Measurements from ENCODE around the gene PIK3CA.

The PIK3CA gene

GRCh38 chr3:179177611-179178010 lies 29.5 kb downstream of the PIK3CA start:
- in situ Hi-C loops (cut with MboI; ENCODE audit: low sequenced_read_pairs, unreplicated experiment) = no loop called here
- DNase-seq (ENCODE audit: low spot score) = no peak
- TF ChIP-seq CTCF (IDR thresholded peaks at IDR 0.05; ENCODE audit: borderline replicate concordance, control extremely low read depth, extremely low read depth, insufficient read depth, missing control alignments) = no peak

GRCh38 chr3:179179256-179179655 lies 31.1 kb downstream of the PIK3CA start:
- no peak for DNase-seq (ENCODE audit: low spot score)
- in situ Hi-C loops (cut with MboI; ENCODE audit: low sequenced_read_pairs, unreplicated experiment) = no loop called here
- TF ChIP-seq CTCF (IDR thresholded peaks at IDR 0.05; ENCODE audit: borderline replicate concordance, control extremely low read depth, extremely low read depth, insufficient read depth, missing control alignments) = no peak

GRCh38 chr3:179179979-179180759 lies 32.0 kb downstream of the PIK3CA start:
- TF ChIP-seq CTCF (IDR thresholded peaks at IDR 0.05; ENCODE audit: borderline replicate concordance, control extremely low read depth, extremely low read depth, insufficient read depth, missing control alignments) = no peak
- DNase-seq (ENCODE audit: low spot score) = peak; percentile 29
- in situ Hi-C loops (cut with MboI; ENCODE audit: low sequenced_read_pairs, unreplicated experiment) = no loop called here

- TF ChIP-seq CTCF (IDR thresholded peaks at IDR 0.05; ENCODE audit: borderline replicate concordance, control extremely low read depth, extremely low read depth, insufficient read depth, missing control alignments) = no peak
- DNase-seq (ENCODE audit: low spot score) = peak; percentile 29
- in situ Hi-C loops (cut with MboI; ENCODE audit: low sequenced_read_pairs, unreplicated experiment) = no loop called here
Observed at GRCh38 chr3:179181021-179181472, 32.9 kb downstream of the PIK3CA start.

GRCh38 chr3:179181993-179182551 lies 33.9 kb downstream of the PIK3CA start:
- no peak for DNase-seq (ENCODE audit: low spot score)
- no peak for TF ChIP-seq CTCF (IDR thresholded peaks at IDR 0.05; ENCODE audit: borderline replicate concordance, control extremely low read depth, extremely low read depth, insufficient read depth, missing control alignments)
- in situ Hi-C loops (cut with MboI; ENCODE audit: low sequenced_read_pairs, unreplicated experiment) = no loop called here

- no peak for TF ChIP-seq CTCF (IDR thresholded peaks at IDR 0.05; ENCODE audit: borderline replicate concordance, control extremely low read depth, extremely low read depth, insufficient read depth, missing control alignments)
- no peak for DNase-seq (ENCODE audit: low spot score)
- in situ Hi-C loops (cut with MboI; ENCODE audit: low sequenced_read_pairs, unreplicated experiment) = no loop called here
Observed at GRCh38 chr3:179182902-179183301, 34.7 kb downstream of the PIK3CA start.
